Measurements from ENCODE around the gene DMRT2.

DNA sequence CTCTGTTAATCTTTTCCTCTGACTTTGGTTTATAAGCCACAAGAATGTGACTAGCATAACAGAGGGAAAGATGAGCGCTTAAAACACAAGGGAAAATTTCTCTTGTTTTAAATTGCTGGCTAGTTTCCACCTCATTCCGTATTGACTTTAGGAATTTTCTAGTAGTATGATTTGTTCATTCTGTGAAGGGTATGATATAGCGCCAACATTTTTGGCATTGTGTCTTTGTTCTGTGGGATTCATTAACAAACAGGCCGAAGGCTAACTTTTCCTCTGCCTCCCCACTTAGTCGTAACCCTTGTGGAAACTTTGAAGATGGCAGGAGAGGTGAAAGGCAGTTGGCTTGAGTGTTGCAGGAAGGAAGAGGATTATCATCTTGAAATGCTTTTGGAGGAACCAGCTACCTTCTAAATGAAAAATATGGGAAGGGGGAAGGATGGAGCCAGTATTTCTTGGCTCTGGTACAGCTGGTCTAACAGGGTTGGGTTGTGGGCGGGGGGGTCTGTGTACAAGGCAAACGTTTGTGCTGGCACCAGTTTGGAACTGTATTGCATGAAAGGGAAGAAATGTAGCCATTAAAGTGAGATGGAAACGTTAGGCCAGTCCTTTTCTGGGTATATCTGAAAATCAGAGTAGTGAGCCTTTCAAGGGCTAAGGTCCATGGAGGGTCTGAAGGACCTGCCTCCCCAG lies 21.5 kb upstream of the DMRT2 start:
- no peak for TF ChIP-seq CTCF (IDR thresholded peaks at IDR 0.05)
- TF ChIP-seq ZFX (IDR thresholded peaks at IDR 0.05; ENCODE audit: borderline replicate concordance), result no peak

Measured in 22Rv1 (cell line).